Effector memory CD4-positive, alpha-beta T cell (primary cell): Measurements from ENCODE around the gene BCAS1.

Experiments used
- DNase-seq, 3 donors: peaks; one replicate each; pipeline ENCODE4 v3.0.0-alpha.2; 2020
- H3K27ac ChIP-seq: 2 replicates; pipeline ENCODE4 v1.7.0; 2013; ENCODE audit warnings: mild to moderate bottlenecking, low read length, moderate library complexity; ENCODE audit not compliant: insufficient read depth, poor library complexity, severe bottlenecking
- H3K27me3 ChIP-seq: replicated peaks from 2 replicates; pipeline ENCODE4 v1.7.0; 2013; ENCODE audit warnings: mild to moderate bottlenecking, low read length; ENCODE audit not compliant: insufficient read depth, control insufficient read depth, poor library complexity, severe bottlenecking
- H3K36me3 ChIP-seq: 2 replicates; pipeline ENCODE4 v1.7.0; 2013; ENCODE audit warnings: mild to moderate bottlenecking, low read length, moderate library complexity; ENCODE audit not compliant: control insufficient read depth, insufficient read depth
- H3K4me1 ChIP-seq: 2 replicates; pipeline ENCODE4 v1.7.0; 2013; ENCODE audit warnings: low read length, mild to moderate bottlenecking; ENCODE audit not compliant: control insufficient read depth, insufficient read depth, poor library complexity, severe bottlenecking
- H3K4me3 ChIP-seq: 2 replicates; pipeline ENCODE4 v1.7.0; 2013; ENCODE audit warnings: low read length, low read depth, mild to moderate bottlenecking; ENCODE audit not compliant: insufficient read depth, poor library complexity, severe bottlenecking
- H3K9me3 ChIP-seq: 2 replicates; pipeline ENCODE4 v1.7.0; 2013; ENCODE audit warnings: mild to moderate bottlenecking, low read length, moderate library complexity; ENCODE audit not compliant: control insufficient read depth

BCAS1 gene

GRCh38 chr20:53961527-53961926 lies 108.9 kb downstream of the BCAS1 start:
- Histone ChIP-seq H3K4me3 (no peak overlapping the region), H3K27me3 (no peaks in the 10 kb centered on the region), H3K36me3 (no peaks in the 10 kb centered on the region)

GRCh38 chr20:53960579-53961272 lies 109.7 kb downstream of the BCAS1 start:
- H3K27me3 ChIP-seq, result no peaks in the 10 kb centered on the region
- H3K27ac ChIP-seq, result no peak overlapping the region
- no peaks in the 10 kb centered on the region for H3K4me1 ChIP-seq
- no peak overlapping the region for H3K4me3 ChIP-seq
- H3K9me3 ChIP-seq, result no peaks in the 10 kb centered on the region
- DNase-seq, result no peak
- no peaks in the 10 kb centered on the region for H3K36me3 ChIP-seq

More at GRCh38 chr20:53961527-53961926, 108.9 kb downstream of the BCAS1 start:
- no peaks in the 10 kb centered on the region for H3K9me3 ChIP-seq
- DNase-seq, result no peak
- no peak overlapping the region for H3K27ac ChIP-seq
- H3K4me1 ChIP-seq, result no peaks in the 10 kb centered on the region

GRCh38 chr20:53959911-53960578 lies 110.3 kb downstream of the BCAS1 start:
- Histone ChIP-seq H3K27ac (no peak overlapping the region), H3K4me1 (no peaks in the 10 kb centered on the region), H3K4me3 (no peak overlapping the region), H3K27me3 (no peaks in the 10 kb centered on the region), H3K36me3 (no peaks in the 10 kb centered on the region), H3K9me3 (no peaks in the 10 kb centered on the region)
- no peak for DNase-seq

DNA sequence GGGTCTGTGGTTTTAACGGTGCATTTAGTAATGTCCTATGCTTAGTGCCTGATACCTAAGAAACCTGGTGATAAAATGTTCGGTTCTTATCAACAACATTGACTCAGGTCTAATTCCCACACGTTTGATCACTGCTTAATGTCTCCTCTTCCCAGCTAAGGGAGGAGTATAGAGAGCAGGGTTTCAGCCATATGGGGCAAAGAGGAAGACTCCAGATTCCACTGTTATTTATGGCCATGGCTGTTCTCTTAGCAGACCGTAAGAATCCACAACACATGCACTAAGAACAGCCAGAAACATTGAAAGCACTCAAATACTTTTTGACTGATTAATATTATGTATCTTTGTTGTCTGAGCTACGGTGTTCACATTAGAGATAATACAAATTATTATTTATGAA lies 112.1 kb downstream of the BCAS1 start:
- H3K9me3 ChIP-seq, result no peaks in the 10 kb centered on the region
- H3K4me1 ChIP-seq, result no peaks in the 10 kb centered on the region
- H3K27me3 ChIP-seq, result no peaks in the 10 kb centered on the region
- no peak overlapping the region for H3K4me3 ChIP-seq
- no peak for DNase-seq
- H3K36me3 ChIP-seq, result no peaks in the 10 kb centered on the region
- H3K27ac ChIP-seq, result no peak overlapping the region

DNA sequence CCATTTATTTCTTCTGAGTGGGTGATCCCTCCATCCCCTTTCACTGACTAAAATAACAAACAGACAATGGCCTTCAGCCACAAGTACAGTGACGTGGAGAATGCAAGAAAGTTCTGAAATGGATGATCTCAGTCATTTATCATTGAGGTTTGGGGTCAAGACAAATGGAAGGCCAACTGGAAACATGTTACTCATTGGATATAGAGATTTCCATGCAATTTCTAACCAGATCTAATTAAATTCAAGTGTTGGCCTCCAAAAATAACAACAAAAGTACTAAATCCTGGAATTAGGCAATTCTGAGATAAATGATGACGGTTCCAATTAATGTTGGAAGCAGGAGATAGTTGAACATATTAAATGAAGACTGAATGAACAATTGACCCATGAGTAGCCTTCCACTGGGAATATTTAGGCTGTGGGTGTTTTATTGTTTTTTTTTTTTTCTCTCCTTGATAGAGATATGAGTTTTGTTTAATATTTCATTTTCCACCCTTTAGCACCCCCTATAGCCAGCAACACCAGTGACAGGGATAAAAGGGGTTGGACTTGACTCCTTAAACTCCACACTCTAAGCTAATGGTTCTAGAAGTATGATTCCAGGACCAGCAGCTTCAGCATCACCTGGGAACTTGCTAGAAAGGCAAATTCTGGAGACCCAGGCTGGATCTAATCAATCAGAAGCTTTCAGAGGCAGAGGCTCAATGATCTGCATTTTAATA lies 112.8 kb downstream of the BCAS1 start:
- DNase-seq, result no peak
- Histone ChIP-seq H3K4me1 (no peaks in the 10 kb centered on the region), H3K27me3 (no peaks in the 10 kb centered on the region), H3K4me3 (no peak overlapping the region), H3K9me3 (no peaks in the 10 kb centered on the region), H3K36me3 (no peaks in the 10 kb centered on the region), H3K27ac (no peak overlapping the region)

DNA sequence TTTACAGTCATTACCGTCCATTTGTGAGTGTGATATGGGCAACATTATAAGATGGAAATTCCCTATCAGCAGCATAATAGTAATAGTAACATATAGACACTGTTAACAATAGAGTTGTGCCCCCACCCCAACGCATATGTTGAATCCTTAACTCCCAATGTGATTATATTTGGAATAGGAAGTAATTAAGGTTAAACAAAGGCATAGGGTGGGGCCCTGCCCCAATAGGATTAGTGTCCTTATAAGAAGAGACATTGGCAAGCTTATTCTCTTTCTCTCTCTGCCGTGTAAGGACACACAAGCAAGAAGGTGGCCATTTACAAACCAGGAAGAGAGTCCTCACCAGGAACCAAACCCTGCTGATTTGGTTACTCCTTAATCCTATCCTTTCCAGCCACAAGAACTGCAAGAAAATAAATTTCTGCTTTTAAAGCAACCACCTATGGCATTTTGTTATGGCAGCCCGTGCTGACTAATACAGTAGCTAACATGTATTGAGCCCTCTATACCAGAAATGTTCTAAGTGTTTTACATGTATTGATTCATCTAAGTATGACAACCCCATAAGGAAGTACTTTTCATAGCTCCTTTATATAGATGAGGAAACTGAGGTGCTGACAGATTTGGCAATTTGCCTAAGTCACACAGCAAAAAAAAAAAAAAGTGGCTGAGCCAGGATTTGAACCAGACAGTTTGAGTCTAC lies 114.2 kb downstream of the BCAS1 start:
- Histone ChIP-seq H3K27me3 (no peaks in the 10 kb centered on the region), H3K36me3 (no peaks in the 10 kb centered on the region), H3K9me3 (no peaks in the 10 kb centered on the region), H3K27ac (no peak overlapping the region), H3K4me1 (no peaks in the 10 kb centered on the region), H3K4me3 (no peak overlapping the region)
- DNase-seq, result no peak

DNA sequence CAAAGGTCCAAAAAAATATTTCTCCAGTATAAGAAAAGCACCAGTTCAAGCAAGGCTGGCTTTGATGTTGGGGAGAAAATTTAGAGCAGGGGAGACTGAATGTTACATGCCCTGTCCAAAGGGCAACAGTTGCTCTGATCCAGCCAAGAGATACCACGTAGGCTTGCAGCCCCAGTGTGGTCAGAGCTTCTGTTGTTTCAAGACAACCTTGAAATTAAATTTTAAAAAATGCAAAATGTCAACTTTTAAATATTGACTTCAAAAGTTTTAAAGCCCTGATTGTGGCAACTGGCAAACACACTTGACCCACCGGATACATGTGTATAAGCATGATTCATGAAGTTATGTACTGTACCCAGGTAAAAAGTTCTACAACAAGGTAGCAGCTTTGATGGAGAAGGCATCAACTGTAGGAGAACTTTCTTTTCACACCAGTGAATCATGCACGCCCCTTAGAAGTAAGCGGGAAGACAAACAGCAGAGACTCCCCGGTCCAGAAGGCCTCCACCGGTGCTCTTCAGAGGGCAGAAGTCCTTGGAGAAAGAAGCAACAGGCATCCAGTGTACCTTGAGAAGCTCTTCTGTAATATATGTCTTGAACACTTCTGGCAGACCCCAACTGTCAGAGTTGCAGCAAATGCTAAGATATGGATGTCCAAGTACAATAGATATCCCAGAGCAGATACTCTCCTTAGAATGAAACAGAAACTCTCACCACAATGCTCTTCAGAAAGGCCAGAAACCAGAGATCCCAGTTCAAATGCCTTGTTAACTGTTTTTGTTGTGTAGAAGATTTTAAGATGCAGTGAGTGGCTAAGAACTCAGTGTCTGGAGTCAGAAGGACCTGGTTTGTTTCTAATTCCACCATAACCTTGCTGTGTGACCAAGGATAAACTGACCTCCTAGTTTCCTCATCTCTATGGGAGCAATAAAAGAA lies 115.4 kb downstream of the BCAS1 start:
- Histone ChIP-seq H3K27me3 (no peaks in the 10 kb centered on the region), H3K9me3 (no peaks in the 10 kb centered on the region), H3K4me1 (peaks cover 3% of the 10 kb centered on the region), H3K36me3 (no peaks in the 10 kb centered on the region), H3K4me3 (no peak overlapping the region), H3K27ac (no peak overlapping the region)
- DNase-seq, result no peak

DNA sequence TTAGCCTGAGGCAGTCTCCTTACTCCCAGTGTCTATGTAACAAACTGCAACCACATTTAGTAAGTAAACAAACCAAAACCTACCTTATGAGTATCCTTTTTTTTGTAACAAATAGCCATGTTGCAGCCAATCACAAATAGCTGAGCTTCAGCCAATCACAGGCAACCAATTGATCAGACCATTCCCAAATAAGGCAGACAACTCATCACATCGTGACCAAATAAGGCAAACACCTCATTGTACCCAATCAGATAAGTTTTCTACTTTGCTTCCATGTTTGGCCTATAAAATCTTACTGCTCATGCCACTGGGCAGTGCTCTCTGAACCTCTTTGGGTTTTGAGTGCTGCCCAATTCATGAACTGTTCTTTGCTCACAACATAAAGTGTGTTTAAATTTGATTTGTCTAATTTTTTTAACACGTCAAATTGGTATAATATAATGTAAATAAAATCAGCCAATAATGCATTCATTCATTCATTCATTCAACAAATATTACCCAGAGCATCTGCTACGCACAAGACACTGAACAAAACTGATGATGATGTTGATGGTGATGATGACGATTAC lies 117.8 kb downstream of the BCAS1 start:
- H3K4me3 ChIP-seq, result no peak overlapping the region
- H3K27me3 ChIP-seq, result no peaks in the 10 kb centered on the region
- H3K36me3 ChIP-seq, result no peaks in the 10 kb centered on the region
- H3K4me1 ChIP-seq, result peaks cover 26% of the 10 kb centered on the region
- no peak for DNase-seq
- H3K9me3 ChIP-seq, result no peaks in the 10 kb centered on the region
- no peak overlapping the region for H3K27ac ChIP-seq

- Histone ChIP-seq H3K9me3 (no peaks in the 10 kb centered on the region), H3K27ac (no peak overlapping the region), H3K27me3 (no peaks in the 10 kb centered on the region), H3K4me1 (peaks cover 28% of the 10 kb centered on the region), H3K36me3 (no peaks in the 10 kb centered on the region), H3K4me3 (no peak overlapping the region)
- no peak for DNase-seq
These were observed 119.8 kb downstream of the BCAS1 start for GRCh38 chr20:53950578-53950977.
